Measurements from ENCODE around the gene SLC43A1. TPM values are rescaled to one million over a fixed set of nuclear protein-coding genes. Genes with fewer than 3 reads are reported as not detected.

Gene SLC43A1
- total RNA-seq, 4 donors from 2014 or later: 20.3 to 64.1 (median 28.8) TPM

- DNase-seq: no peak
- 40 to 44% methylated on average over 12 of the region's 12 CpGs for WGBS, 2 donors
- peak overlapping the region; percentile 72 to 91 (median 85) for H3K27ac ChIP-seq
- TF ChIP-seq CTCF (IDR thresholded peaks at IDR 0.05): no peak
- TF ChIP-seq POLR2A (IDR thresholded peaks at IDR 0.05): no peak
- intact Hi-C loops (cut with DNase I): no loop called here
- H3K27me3 ChIP-seq: no peaks in the 10 kb centered on the region
- H3K4me1 ChIP-seq: peaks cover 19 to 42% of the 10 kb centered on the region in 2 donors
- H3K9me3 ChIP-seq: no peaks in the 10 kb centered on the region
- no peak overlapping the region for H3K4me3 ChIP-seq (replicated peaks in 1 of 3)
- H3K36me3 ChIP-seq: no peaks in the 10 kb centered on the region
Observed at GRCh38 chr11:57499983-57500461, 15.5 kb downstream of the SLC43A1 start.

GRCh38 chr11:57499413-57499982 lies 16.0 kb downstream of the SLC43A1 start:
- Histone ChIP-seq H3K4me1 (peaks cover 19 to 42% of the 10 kb centered on the region in 2 donors), H3K4me3 (replicated peaks in 1 of 3) (no peak overlapping the region), H3K36me3 (no peaks in the 10 kb centered on the region), H3K27me3 (no peaks in the 10 kb centered on the region), H3K27ac (peak overlapping the region; percentile 72 to 91 (median 85)), H3K9me3 (no peaks in the 10 kb centered on the region)
- 2 to 5% methylated on average over 13 to 22 of the region's 35 CpGs for WGBS, 2 donors
- TF ChIP-seq POLR2A (IDR thresholded peaks at IDR 0.05): peak in 1 of 2 donors; percentile 81
- no peak for TF ChIP-seq CTCF (IDR thresholded peaks at IDR 0.05)
- intact Hi-C loops (cut with DNase I): no loop called here
- peak; percentile 97 to 98 for DNase-seq

- peak overlapping the region in 1 of 3 donors; percentile 72 for H3K27ac ChIP-seq
Observed at GRCh38 chr11:57498540-57498939, 17.0 kb downstream of the SLC43A1 start.

DNA sequence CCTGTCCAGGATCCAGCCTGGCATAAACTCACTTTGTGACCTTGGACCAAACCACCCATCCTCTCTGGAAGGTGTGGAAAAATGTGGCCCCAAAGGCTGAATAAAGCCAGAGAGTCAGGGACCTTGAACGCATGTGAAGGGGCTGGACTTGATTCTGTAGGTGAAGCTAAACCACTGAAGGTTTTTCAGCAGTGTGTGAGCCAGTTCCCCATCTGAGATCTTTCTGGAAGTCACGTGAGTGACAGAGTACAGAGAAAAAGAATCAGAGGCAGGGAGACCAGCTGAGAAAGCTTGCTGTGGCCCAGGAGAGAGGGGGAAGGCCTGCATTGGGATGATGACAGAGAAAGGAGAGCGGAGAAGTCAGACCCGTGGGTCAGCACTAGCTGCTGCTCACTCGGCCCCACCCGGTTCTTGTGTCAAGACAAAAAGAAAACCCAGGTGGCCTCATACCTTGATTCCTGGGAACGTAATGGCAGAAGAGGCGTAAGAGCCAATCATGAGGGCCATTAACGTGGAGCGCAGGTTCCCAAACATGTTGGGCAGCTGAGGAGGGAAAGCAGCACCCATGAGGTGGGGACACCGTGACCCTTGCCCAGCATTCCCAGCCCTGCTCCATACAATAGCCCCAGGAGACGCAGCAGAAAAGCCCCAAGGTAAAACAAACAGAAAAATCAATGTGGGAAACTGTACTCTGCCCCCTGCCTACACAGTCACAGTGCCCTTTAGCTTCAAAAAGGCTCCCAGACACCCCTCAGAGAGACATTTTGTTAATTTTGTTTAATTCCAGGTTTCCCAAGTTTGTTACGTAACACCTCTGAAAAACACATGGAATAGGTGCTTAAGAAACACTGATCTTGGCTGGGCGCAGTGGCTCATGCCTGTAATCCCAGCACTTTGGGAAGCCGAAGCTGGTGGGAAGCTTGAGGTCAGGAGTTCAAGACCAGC lies 17.9 kb downstream of the SLC43A1 start:
- intact Hi-C loops (cut with DNase I): no loop called here
- TF ChIP-seq POLR2A (IDR thresholded peaks at IDR 0.05) (no peak), CTCF (IDR thresholded peaks at IDR 0.05) (no peak)
- no peak overlapping the region for H3K4me3 ChIP-seq (replicated peaks in 1 of 3)
- 91 to 96% methylated on average over 15 of the region's 15 CpGs for WGBS, 2 donors
- H3K9me3 ChIP-seq: no peaks in the 10 kb centered on the region
- no peak for DNase-seq
- H3K4me1 ChIP-seq: peaks cover 19 to 37% of the 10 kb centered on the region in 2 donors
- H3K36me3 ChIP-seq: no peaks in the 10 kb centered on the region
- H3K27me3 ChIP-seq: no peaks in the 10 kb centered on the region
- no peak overlapping the region for H3K27ac ChIP-seq

More at GRCh38 chr11:57498540-57498939, 17.0 kb downstream of the SLC43A1 start:
- Histone ChIP-seq H3K9me3 (no peaks in the 10 kb centered on the region), H3K4me1 (peaks cover 19 to 42% of the 10 kb centered on the region in 2 donors), H3K36me3 (no peaks in the 10 kb centered on the region), H3K27me3 (no peaks in the 10 kb centered on the region), H3K4me3 (replicated peaks in 1 of 3) (no peak overlapping the region)
- WGBS, 2 donors: 78 to 88% methylated on average over 6 of the region's 6 CpGs
- intact Hi-C loops (cut with DNase I): no loop called here
- TF ChIP-seq CTCF (IDR thresholded peaks at IDR 0.05) (no peak), POLR2A (IDR thresholded peaks at IDR 0.05) (no peak)
- no peak for DNase-seq

Measured in thyroid gland (tissue), 4 donors.